ENCODE measurements around the gene ARHGAP6. TPM values are rescaled to one million over a fixed set of nuclear protein-coding genes. Genes with fewer than 3 reads are reported as not detected.

Gene ARHGAP6
- total and polyA plus RNA-seq, 9 donors = 14.1 to 32.9 (median 20.3) TPM

DNA sequence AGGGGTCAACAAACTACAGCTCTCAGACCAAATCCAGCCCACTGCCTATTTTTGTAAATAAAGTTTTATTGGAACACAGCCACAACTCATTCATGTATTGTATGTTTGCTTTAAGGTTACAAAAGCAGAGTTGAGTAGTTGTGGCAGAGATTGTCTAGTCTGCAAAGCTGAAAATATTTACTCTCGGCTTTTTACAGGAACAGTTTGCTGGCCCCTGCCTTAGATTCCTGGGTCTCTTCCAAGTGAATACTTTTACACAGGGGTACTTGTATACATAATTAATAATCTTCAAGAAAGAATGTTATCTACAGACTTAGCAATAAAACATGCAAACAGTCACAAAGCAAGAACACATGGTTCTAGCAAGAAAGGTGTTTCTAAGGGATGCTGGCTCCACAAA is 218.3 kb downstream of the ARHGAP6 start:
- Histone ChIP-seq H3K36me3 (no peaks in the 10 kb centered on the region), H3K27ac (no peak overlapping the region), H3K4me1 (ENCODE audit: insufficient read depth) (no peaks in the 10 kb centered on the region), H3K27me3 (no peaks in the 10 kb centered on the region), H3K4me3 (no peak overlapping the region), H3K9me3 (no peaks in the 10 kb centered on the region)
- intact Hi-C loops (cut with DNase I) = no loop called here
- 20 to 41% (median 30%) methylated on average over 1 of the region's 1 CpG for WGBS, 3 donors
- TF ChIP-seq EP300 (IDR thresholded peaks at IDR 0.05) = no peak
- TF ChIP-seq POLR2A (IDR thresholded peaks at IDR 0.05) = no peak
- TF ChIP-seq, protein P1, sequence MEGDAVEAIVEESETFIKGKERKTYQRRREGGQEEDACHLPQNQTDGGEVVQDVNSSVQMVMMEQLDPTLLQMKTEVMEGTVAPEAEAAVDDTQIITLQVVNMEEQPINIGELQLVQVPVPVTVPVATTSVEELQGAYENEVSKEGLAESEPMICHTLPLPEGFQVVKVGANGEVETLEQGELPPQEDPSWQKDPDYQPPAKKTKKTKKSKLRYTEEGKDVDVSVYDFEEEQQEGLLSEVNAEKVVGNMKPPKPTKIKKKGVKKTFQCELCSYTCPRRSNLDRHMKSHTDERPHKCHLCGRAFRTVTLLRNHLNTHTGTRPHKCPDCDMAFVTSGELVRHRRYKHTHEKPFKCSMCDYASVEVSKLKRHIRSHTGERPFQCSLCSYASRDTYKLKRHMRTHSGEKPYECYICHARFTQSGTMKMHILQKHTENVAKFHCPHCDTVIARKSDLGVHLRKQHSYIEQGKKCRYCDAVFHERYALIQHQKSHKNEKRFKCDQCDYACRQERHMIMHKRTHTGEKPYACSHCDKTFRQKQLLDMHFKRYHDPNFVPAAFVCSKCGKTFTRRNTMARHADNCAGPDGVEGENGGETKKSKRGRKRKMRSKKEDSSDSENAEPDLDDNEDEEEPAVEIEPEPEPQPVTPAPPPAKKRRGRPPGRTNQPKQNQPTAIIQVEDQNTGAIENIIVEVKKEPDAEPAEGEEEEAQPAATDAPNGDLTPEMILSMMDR (IDR thresholded peaks at IDR 0.05) = no peak
- DNase-seq = no peak

DNA sequence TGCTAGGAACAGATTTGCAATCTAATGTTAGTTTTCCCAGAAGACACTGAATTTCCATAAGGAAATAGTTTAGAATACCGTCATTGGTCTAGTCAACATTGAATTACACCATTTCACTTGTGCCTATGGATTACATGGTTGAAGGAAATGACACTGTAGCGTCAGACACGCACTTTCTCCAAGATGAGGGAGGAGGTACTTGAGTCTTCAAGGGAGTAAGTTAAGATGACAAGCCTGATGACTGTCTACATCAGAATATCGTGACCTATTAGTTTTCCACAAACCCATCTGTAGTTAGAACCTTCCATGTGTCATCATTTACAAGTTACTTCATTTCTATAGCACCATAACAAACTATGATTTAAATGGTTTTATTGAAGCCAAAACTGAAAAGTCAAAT is 218.8 kb downstream of the ARHGAP6 start:
- Histone ChIP-seq H3K9me3 (no peaks in the 10 kb centered on the region), H3K4me1 (ENCODE audit: insufficient read depth) (no peaks in the 10 kb centered on the region), H3K36me3 (no peaks in the 10 kb centered on the region), H3K27me3 (no peaks in the 10 kb centered on the region), H3K4me3 (no peak overlapping the region), H3K27ac (no peak overlapping the region)
- WGBS, 3 donors = 52 to 61% (median 55%) methylated on average over 4 of the region's 4 CpGs
- intact Hi-C loops (cut with DNase I) = no loop called here
- no peak for DNase-seq
- TF ChIP-seq POLR2A (IDR thresholded peaks at IDR 0.05) (no peak), EP300 (IDR thresholded peaks at IDR 0.05) (no peak)
- TF ChIP-seq, protein P1 (IDR thresholded peaks at IDR 0.05) = no peak

DNA sequence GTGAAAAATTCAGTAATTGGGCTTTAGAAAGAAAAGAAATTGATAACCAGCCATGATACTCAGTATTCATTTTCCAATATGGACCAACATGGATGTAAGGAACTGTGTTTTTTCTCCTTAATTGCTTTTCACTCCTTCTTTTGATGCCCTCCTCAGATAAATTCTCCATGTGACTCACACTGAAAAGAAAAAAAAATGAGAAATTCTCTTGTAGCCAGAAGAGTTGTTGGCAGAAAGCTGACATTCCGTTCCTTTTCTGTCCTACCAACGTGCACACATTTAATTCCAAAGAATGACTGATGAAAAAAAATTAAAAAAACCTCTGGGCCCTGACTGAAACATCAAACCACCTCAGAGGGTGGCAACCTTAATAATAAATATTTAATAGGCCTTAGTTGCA is 219.4 kb downstream of the ARHGAP6 start:
- WGBS, 3 donors = 22 to 23% (median 23%) methylated on average over 2 of the region's 2 CpGs
- Histone ChIP-seq H3K36me3 (no peaks in the 10 kb centered on the region), H3K27me3 (no peaks in the 10 kb centered on the region), H3K9me3 (no peaks in the 10 kb centered on the region), H3K4me3 (no peak overlapping the region), H3K4me1 (ENCODE audit: insufficient read depth) (no peaks in the 10 kb centered on the region), H3K27ac (no peak overlapping the region)
- TF ChIP-seq POLR2A (IDR thresholded peaks at IDR 0.05) (no peak), EP300 (IDR thresholded peaks at IDR 0.05) (no peak)
- TF ChIP-seq, protein P1 (IDR thresholded peaks at IDR 0.05) = no peak
- no peak for DNase-seq
- intact Hi-C loops (cut with DNase I) = no loop called here

DNA sequence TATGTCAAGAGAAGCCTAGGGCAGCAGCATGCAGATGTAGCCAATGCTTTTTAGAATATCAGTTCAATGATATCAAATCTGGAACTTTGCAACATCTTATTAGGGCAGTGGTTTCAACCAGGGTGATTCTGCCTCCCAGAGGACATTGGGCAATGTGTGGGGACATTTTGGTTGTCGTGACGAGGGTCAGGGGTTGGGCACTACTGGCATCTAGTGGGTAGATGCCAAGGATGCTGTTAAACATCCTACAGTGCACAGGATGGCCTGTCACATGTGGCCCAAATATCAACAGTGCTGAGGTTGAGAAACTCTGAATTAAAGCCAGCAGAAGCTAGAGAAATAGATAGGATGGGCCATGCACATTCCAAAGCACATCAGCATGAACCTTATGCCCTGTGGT is 220.2 kb downstream of the ARHGAP6 start:
- Histone ChIP-seq H3K27me3 (no peaks in the 10 kb centered on the region), H3K36me3 (no peaks in the 10 kb centered on the region), H3K27ac (no peak overlapping the region), H3K4me1 (ENCODE audit: insufficient read depth) (no peaks in the 10 kb centered on the region), H3K9me3 (no peaks in the 10 kb centered on the region), H3K4me3 (no peak overlapping the region)
- 60 to 65% (median 63%) methylated on average over 2 of the region's 2 CpGs for WGBS, 3 donors
- intact Hi-C loops (cut with DNase I) = no loop called here
- no peak for TF ChIP-seq EP300 (IDR thresholded peaks at IDR 0.05)
- TF ChIP-seq, protein P1 (IDR thresholded peaks at IDR 0.05) = no peak
- no peak for TF ChIP-seq POLR2A (IDR thresholded peaks at IDR 0.05)
- DNase-seq = no peak

DNA sequence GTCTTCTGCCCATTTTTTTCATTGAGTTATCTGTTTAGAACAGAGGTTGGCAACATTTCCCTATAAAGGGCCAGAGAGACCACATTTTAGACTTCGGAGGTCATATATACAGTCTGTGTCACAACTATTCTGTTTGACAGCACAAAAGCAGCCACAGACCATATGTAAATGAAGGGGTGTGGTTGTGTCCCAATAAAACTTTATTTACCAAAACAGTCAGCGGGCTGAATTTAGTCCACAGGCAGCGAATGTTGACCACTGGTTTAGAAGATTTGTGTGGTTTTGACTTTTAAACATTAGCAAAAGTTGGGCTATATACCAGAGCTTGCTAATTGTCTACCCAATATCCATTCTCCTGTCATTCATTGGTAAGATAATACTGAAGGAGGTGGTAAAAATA is 221.7 kb downstream of the ARHGAP6 start:
- intact Hi-C loops (cut with DNase I) = no loop called here
- WGBS, 3 donors = 51 to 83% (median 53%) methylated on average over 3 of the region's 3 CpGs
- Histone ChIP-seq H3K4me1 (ENCODE audit: insufficient read depth) (no peaks in the 10 kb centered on the region), H3K36me3 (no peaks in the 10 kb centered on the region), H3K9me3 (no peaks in the 10 kb centered on the region), H3K4me3 (no peak overlapping the region), H3K27ac (no peak overlapping the region), H3K27me3 (no peaks in the 10 kb centered on the region)
- TF ChIP-seq, protein P1 (IDR thresholded peaks at IDR 0.05) = no peak
- TF ChIP-seq EP300 (IDR thresholded peaks at IDR 0.05) (no peak), POLR2A (IDR thresholded peaks at IDR 0.05) (no peak)
- no peak for DNase-seq

All from ovary (tissue), 9 donors.